ENCODE measurements around the gene HES2.
"Not testable (repeated sequence)": the region's sequence is repeated elsewhere in the genome, so short reads cannot be mapped to it uniquely, and the experiment has no call there.

HES2 gene

GRCh38 chr1:6378096-6378746 is 41.5 kb downstream of the HES2 start:
- no peak for TF ChIP-seq CTCF (conservative IDR thresholded peaks at IDR 0.05; ENCODE audit: control insufficient read depth, insufficient read depth, low read depth, low read length)
- no peak overlapping the region for H3K4me3 ChIP-seq (ENCODE audit: control insufficient read depth, low read depth, low read length)
- DNase-seq (ENCODE audit: low read depth): no peak

GRCh38 chr1:6373961-6374720 is 45.6 kb downstream of the HES2 start:
- TF ChIP-seq CTCF (conservative IDR thresholded peaks at IDR 0.05; ENCODE audit: control insufficient read depth, insufficient read depth, low read depth, low read length): no peak
- no peak for DNase-seq (ENCODE audit: low read depth)
- H3K4me3 ChIP-seq (ENCODE audit: control insufficient read depth, low read depth, low read length): no peak overlapping the region

GRCh38 chr1:6372236-6372635 is 47.5 kb downstream of the HES2 start:
- DNase-seq (ENCODE audit: low read depth); H3K4me3 ChIP-seq (ENCODE audit: control insufficient read depth, low read depth, low read length): not testable (repeated sequence)

GRCh38 chr1:6370006-6370405 is 49.7 kb downstream of the HES2 start:
- DNase-seq (ENCODE audit: low read depth): no peak
- no peak overlapping the region for H3K4me3 ChIP-seq (ENCODE audit: control insufficient read depth, low read depth, low read length)
- no peak for TF ChIP-seq CTCF (conservative IDR thresholded peaks at IDR 0.05; ENCODE audit: control insufficient read depth, insufficient read depth, low read depth, low read length)

GRCh38 chr1:6367381-6368012 is 52.2 kb downstream of the HES2 start:
- peak; percentile 31 for DNase-seq (ENCODE audit: low read depth)
- H3K4me3 ChIP-seq (ENCODE audit: control insufficient read depth, low read depth, low read length): no peak overlapping the region
- TF ChIP-seq CTCF (conservative IDR thresholded peaks at IDR 0.05; ENCODE audit: control insufficient read depth, insufficient read depth, low read depth, low read length): no peak

- no peak for DNase-seq (ENCODE audit: low read depth)
- TF ChIP-seq CTCF (conservative IDR thresholded peaks at IDR 0.05; ENCODE audit: control insufficient read depth, insufficient read depth, low read depth, low read length): no peak
- no peak overlapping the region for H3K4me3 ChIP-seq (ENCODE audit: control insufficient read depth, low read depth, low read length)
Observed at GRCh38 chr1:6365047-6365446, 54.7 kb downstream of the HES2 start.
